Dendritic cell treated with granulocyte-macrophage colony-stimulating factor and Interleukin-4, amounts not matched to agents 40 ng/mL and 50 ng/mL, for 4 days (primary cell): ENCODE measurements around the gene SMG6.
A peak's percentile ranks its signal among the peaks of the same experiment; 100 is the strongest.

Experiments used
- H3K27ac Mint-ChIP-seq: one replicate; pipeline ENCODE4 v1.8.0; 2022; ENCODE audit warnings: mild to moderate bottlenecking, mixed read lengths
- H3K27me3 Mint-ChIP-seq: one replicate; pipeline ENCODE4 v1.8.0; 2022; ENCODE audit warnings: mild to moderate bottlenecking, mixed read lengths
- H3K36me3 Mint-ChIP-seq: one replicate; pipeline ENCODE4 v1.8.0; 2022; ENCODE audit warnings: low read depth, mixed read lengths
- H3K4me1 Mint-ChIP-seq: one replicate; pipeline ENCODE4 v1.8.0; 2022; ENCODE audit warnings: low read depth, mixed read lengths
- H3K4me3 Mint-ChIP-seq: one replicate; pipeline ENCODE4 v1.8.0; 2022; ENCODE audit warnings: mild to moderate bottlenecking, moderate library complexity, mixed read lengths
- H3K9me3 Mint-ChIP-seq: one replicate; pipeline ENCODE4 v1.8.0; 2022; ENCODE audit warnings: mixed read lengths
- intact Hi-C: fragments of 100-400 bp; cut with micrococcal nuclease; formaldehyde crosslinking; loops from one replicate; pipeline ENCODE4 v1.15.0; 2022

Gene SMG6

DNA sequence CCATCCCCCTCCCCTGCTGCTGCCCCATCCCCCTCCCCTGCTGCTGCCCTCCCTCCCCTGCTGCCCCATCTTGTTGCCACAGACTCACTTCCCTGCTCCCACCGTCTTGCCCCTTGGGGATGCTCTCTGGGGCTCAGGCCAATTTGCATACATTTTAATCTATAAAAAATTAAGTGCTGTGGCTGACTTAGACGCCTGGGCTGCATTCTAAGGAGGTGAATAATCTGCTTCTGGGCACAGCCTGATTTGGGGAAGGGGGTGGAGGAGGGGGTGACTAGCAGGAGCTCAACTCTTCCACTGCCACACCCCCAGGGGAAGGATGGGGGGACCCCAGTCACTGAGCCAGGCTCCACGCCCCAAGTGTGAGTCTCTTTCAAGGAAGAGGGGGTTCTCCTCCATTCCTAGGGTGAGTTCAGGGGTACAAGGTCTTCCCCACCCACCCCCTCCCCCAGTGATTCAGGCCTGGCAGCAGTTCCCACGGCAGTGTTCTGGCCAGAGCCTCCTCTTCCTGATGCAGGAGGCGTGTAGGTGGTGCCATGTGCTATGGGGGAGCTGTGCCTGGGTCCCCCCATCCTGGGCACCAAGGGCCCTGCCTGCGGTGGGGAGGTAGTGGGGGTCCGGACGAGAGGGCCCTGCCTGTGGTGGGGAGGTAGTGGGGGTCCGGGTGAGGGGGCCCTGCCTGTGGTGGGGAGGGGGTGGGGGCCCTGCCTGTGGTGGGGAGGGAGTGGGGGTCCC is 268.6 kb downstream of the SMG6 start:
- H3K4me3 Mint-ChIP-seq, result no peak overlapping the region
- H3K9me3 Mint-ChIP-seq, result no peaks in the 10 kb centered on the region
- H3K27me3 Mint-ChIP-seq, result peaks cover 1% of the 10 kb centered on the region
- H3K4me1 Mint-ChIP-seq, result peaks cover 18% of the 10 kb centered on the region
- intact Hi-C loops, result no loop called here
- H3K27ac Mint-ChIP-seq, result no peak overlapping the region
- peaks cover 66% of the 10 kb centered on the region for H3K36me3 Mint-ChIP-seq

DNA sequence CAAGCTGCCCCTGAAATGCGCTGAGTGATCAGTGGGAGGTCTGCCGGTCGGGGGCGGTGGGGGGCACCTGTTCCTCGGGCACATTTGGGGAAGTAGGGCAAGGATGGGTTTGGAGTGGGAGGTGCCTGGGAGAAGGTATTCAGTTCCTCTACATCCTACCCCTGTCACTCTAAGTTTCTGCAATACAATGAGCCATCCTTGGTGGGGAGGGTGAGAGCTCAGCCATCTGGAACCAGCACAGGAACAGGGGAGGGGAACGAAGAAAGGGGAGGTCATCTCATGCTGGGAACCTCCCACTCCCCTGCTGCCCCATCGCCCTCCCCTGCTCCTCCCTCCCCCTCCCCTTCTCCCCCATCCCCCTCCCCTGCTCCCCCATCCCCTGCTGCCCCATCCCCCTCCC is 269.4 kb downstream of the SMG6 start:
- H3K36me3 Mint-ChIP-seq, result peaks cover 58% of the 10 kb centered on the region
- H3K9me3 Mint-ChIP-seq, result no peaks in the 10 kb centered on the region
- intact Hi-C loops, result no loop called here
- H3K4me1 Mint-ChIP-seq, result peaks cover 23% of the 10 kb centered on the region
- peaks cover 9% of the 10 kb centered on the region for H3K27me3 Mint-ChIP-seq
- H3K4me3 Mint-ChIP-seq, result no peak overlapping the region
- H3K27ac Mint-ChIP-seq, result no peak overlapping the region

DNA sequence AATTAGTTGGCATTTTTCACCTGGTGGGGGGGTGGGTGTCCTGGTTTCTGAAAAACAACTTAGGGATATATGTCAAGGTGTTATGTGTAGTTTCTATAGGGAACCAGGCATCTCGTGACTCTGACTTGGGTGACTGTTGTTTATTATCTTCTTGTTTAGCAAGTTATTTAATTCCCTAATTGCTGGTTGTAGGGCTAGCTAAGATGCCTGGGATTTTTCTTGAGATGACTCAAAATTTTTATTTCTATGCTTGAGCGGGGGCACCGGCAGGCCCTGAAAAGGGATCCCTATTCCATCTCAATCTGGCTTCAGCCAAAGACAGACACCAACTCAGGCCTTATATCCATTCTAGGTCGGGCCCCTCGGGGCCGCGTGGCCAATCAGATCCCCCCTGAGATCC is 270.4 kb downstream of the SMG6 start:
- Mint-ChIP-seq H3K4me1 (peaks cover 32% of the 10 kb centered on the region), H3K27ac (no peak overlapping the region)

DNA sequence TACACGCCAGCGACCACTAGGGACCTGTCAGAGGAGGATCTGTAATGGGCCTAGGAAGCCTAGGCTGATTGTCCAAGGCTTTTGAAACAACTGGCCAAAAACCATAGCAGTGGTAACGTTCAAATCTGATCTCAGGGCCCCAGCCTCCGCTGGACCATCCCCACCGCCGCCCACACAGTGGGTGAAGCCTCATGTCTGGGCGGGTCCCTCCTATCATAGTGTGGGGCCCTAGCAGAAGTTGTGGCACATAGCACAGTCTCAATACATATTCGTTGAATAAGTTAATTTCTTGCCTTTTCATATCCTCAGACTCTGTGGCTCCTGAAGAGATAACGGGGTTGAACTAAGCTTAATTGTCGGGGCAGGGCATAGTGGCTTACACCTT is 272.8 kb downstream of the SMG6 start:
- peaks cover 40% of the 10 kb centered on the region for H3K4me1 Mint-ChIP-seq
- H3K9me3 Mint-ChIP-seq, result no peaks in the 10 kb centered on the region
- intact Hi-C loops, result no loop called here
- peak overlapping the region; percentile 94 for H3K4me3 Mint-ChIP-seq
- peaks cover 43% of the 10 kb centered on the region for H3K27me3 Mint-ChIP-seq
- H3K36me3 Mint-ChIP-seq, result peaks cover 34% of the 10 kb centered on the region
- peak overlapping the region; percentile 81 for H3K27ac Mint-ChIP-seq

More for the DNA sequence above, 270.4 kb downstream of the SMG6 start:
- Mint-ChIP-seq H3K9me3 (no peaks in the 10 kb centered on the region), H3K4me3 (no peak overlapping the region), H3K36me3 (peaks cover 49% of the 10 kb centered on the region), H3K27me3 (peaks cover 19% of the 10 kb centered on the region)
- intact Hi-C loops, result no loop called here

DNA sequence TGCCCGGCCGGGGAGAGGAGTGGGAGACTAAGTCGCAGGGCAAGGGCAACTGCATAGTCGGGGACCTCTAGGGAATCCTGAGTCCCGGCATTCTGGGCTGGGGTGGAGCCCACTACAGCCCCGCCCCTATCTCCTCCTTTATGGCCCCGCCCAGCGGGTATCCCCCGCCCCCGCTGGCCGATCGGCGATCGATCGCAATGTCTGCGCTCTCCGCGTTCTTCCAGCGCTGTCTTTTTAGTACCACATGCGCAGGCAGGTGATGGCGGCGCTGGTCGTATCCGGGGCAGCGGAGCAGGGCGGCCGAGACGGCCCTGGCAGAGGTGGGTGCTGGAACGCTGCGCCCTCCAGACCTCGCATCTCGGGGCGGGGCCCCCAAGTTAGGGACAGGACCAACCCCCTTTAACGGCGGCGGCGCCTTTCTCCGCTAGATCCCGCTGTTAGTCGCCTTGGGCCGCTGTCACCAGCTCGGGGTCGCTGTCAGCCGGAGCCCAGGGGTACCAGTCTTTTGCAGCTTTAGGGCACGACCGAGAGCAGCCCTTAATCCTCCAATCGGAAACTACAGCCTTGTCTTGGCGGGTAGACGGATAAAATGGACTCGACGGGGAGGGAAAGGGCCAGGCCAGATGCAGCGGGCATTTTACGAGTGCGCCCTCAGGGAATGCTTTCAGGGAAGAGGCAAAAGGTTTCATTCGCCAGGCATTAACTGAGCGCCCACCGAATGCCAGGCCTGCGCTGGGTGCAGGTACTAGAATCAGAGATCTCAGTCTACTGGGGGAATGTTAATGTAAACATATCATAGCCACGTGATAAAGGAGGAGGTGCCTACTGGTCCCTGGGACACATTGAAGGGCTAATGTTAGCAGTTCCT is 273.4 kb downstream of the SMG6 start, which contains the start of gene DPH1:
TSS of gene DPH1 (plus strand) at position 243 of the 868 bp plus-strand sequence. CDS start at position 260, 17 bp downstream.
- H3K9me3 Mint-ChIP-seq, result no peaks in the 10 kb centered on the region
- H3K4me3 Mint-ChIP-seq, result peak within 1 kb of the TSS; percentile 94
- H3K27ac Mint-ChIP-seq, result peak within 1 kb of the TSS; percentile 81
- intact Hi-C loops, result no loop called here
- H3K4me1 Mint-ChIP-seq, result peaks cover 46% of the 10 kb centered on the region
- peaks cover 30% of the 10 kb centered on the region for H3K36me3 Mint-ChIP-seq
- peaks cover 49% of the 10 kb centered on the region for H3K27me3 Mint-ChIP-seq

- no peaks in the 10 kb centered on the region for H3K9me3 Mint-ChIP-seq
- H3K27ac Mint-ChIP-seq, result no peak overlapping the region
- H3K27me3 Mint-ChIP-seq, result peaks cover 60% of the 10 kb centered on the region
- H3K4me3 Mint-ChIP-seq, result no peak overlapping the region
- peaks cover 23% of the 10 kb centered on the region for H3K36me3 Mint-ChIP-seq
- intact Hi-C loops, result no loop called here
- peaks cover 41% of the 10 kb centered on the region for H3K4me1 Mint-ChIP-seq
Observed at GRCh38 chr17:2028737-2029136, 274.8 kb downstream of the SMG6 start.

DNA sequence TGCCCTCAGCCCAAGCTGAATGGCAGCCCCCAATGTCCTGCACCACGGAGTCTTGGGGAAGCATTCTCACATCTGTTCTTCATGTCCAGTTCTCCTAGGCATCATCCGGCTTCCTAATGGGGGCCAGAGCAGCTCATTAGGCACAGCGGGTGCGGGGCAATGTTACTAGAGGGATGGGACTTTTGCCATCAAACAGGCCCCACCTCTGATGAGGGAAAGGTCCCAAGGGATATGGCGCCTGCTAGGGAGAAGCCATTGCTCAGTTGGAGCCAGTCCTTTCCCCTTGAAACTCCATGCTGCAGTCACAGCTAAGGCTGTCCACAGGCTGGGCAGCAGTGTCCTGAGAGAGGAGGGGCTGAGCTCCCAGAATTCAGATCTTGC is 275.4 kb downstream of the SMG6 start:
- H3K27me3 Mint-ChIP-seq, result peaks cover 65% of the 10 kb centered on the region
- H3K4me1 Mint-ChIP-seq, result peaks cover 42% of the 10 kb centered on the region
- intact Hi-C loops, result no loop called here

GRCh38 chr17:2027528-2028233 is 275.9 kb downstream of the SMG6 start:
- H3K4me1 Mint-ChIP-seq, result peaks cover 48% of the 10 kb centered on the region

More for the DNA sequence above, 275.4 kb downstream of the SMG6 start:
- Mint-ChIP-seq H3K4me3 (no peak overlapping the region), H3K9me3 (no peaks in the 10 kb centered on the region), H3K27ac (no peak overlapping the region), H3K36me3 (peaks cover 18% of the 10 kb centered on the region)

DNA sequence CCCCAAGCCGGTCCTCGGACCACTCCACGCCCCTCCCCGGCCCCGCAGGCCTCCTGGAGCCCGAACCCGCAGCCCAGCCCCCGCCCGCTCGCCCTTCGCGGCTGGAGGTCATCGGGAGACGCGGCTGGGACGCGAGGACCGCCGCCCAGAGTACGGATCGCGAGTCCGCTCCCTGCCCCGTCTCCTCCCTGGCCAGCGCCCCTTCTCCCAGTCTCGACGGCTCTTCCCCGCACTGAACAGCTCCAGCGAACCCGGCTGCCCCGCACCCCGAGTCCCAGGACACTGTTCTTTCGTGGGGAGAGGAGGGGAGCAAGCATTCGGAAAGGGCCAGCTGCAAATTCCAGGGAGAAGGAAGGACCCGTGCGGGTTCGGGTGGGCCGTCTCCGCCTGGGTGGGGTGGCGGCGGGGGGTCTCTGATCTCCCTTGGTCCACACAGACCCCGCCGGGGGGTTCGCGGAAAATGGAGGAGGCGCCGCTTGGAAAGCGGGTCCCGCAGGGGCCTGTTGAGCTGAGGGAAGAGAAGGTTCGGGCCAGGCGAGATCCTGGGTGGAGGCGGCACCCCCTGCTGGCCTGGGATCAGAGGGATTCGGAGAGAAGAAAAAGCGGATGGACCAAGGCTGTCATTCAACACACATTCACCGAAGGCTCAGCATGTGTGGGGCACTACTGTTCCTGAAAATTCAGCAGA is 277.8 kb downstream of the SMG6 start:
- intact Hi-C loops, result loop anchor here (1.0 kb wide), 1 partner anchor 117 kb away; no protein-coding TSS in a partner anchor
- H3K9me3 Mint-ChIP-seq, result no peaks in the 10 kb centered on the region
- H3K4me3 Mint-ChIP-seq, result peak overlapping the region; percentile 71
- peaks cover 17% of the 10 kb centered on the region for H3K36me3 Mint-ChIP-seq
- no peak overlapping the region for H3K27ac Mint-ChIP-seq
- peaks cover 46% of the 10 kb centered on the region for H3K4me1 Mint-ChIP-seq
- peaks cover 87% of the 10 kb centered on the region for H3K27me3 Mint-ChIP-seq

More at GRCh38 chr17:2027528-2028233, 275.9 kb downstream of the SMG6 start:
- Mint-ChIP-seq H3K4me3 (no peak overlapping the region), H3K27me3 (peaks cover 70% of the 10 kb centered on the region), H3K36me3 (peaks cover 17% of the 10 kb centered on the region), H3K9me3 (no peaks in the 10 kb centered on the region), H3K27ac (no peak overlapping the region)
- intact Hi-C loops, result no loop called here

DNA sequence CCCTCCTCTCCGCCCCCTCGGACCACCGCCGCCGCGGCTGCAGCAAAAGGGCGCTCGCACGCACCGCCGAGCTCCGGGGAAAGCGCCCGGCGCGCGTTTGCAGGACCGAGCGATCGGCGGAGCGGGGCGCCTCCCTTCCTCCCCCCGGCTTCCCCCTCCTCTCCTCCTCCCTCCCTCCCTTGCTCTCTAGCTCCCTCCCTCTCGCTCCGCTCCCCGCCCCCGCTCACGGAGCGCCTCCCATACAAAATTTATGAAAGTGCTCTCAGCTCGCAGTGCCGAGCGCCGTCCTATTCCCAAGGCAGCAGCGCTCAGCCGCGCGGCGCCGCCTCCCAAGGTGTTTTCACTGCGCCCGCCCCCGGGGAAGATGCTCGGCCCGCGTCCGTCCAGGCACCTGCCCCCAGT is 278.4 kb downstream of the SMG6 start, which contains the start of gene RTN4RL1:
TSS of gene RTN4RL1 (minus strand) at position 115 of the 402 bp plus-strand sequence. CDS start 469 bp downstream, outside the sequence.
- H3K27me3 Mint-ChIP-seq, result peaks cover 91% of the 10 kb centered on the region
- no peaks in the 10 kb centered on the region for H3K9me3 Mint-ChIP-seq
- peak within 1 kb of the TSS; percentile 71 for H3K4me3 Mint-ChIP-seq
- no peak within 1 kb of the TSS for H3K27ac Mint-ChIP-seq
- intact Hi-C loops, result no loop called here
- peaks cover 12% of the 10 kb centered on the region for H3K36me3 Mint-ChIP-seq
- H3K4me1 Mint-ChIP-seq, result peaks cover 41% of the 10 kb centered on the region

DNA sequence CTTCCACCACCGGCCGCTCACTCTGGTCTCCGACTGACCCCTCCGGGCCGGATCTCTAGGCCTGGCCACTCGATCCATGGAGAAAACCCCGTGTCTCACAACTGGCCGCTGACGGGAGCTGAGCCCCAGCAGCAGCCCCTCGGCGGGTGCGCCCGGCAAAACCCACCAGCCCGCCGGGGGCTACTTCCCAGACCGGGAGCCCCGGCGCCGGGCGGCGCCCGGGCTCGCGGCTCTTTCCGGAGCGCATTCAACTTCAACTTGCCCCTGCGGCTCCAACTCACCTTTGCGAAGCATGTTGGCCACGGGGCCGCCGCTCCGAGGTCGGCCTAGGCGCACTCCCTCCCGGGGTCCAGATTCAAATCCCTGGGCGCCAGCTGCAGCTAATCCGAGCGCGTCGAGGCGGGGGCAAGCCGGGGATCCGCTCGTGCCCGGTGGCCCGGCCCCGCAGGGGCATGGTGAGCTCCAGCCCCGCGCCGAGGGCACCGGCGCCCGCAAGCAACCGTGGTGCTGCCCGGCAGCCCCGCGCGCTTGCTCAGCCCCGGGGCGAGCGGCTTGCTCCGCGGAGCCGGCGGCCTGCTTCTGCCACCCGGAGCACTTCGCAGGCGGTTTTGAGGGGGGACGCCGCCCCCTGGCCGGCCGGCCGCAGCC is 278.9 kb downstream of the SMG6 start:
- Mint-ChIP-seq H3K4me1 (peaks cover 37% of the 10 kb centered on the region), H3K9me3 (no peaks in the 10 kb centered on the region), H3K36me3 (peaks cover 9% of the 10 kb centered on the region), H3K27me3 (peaks cover 92% of the 10 kb centered on the region), H3K27ac (no peak overlapping the region), H3K4me3 (peak overlapping the region; percentile 71)
- intact Hi-C loops, result no loop called here

GRCh38 chr17:2023692-2024571 is 279.7 kb downstream of the SMG6 start:
- intact Hi-C loops, result no loop called here
- H3K4me3 Mint-ChIP-seq, result peak overlapping the region; percentile 70
- H3K36me3 Mint-ChIP-seq, result peaks cover 9% of the 10 kb centered on the region
- no peak overlapping the region for H3K27ac Mint-ChIP-seq
- H3K4me1 Mint-ChIP-seq, result peaks cover 33% of the 10 kb centered on the region
- H3K27me3 Mint-ChIP-seq, result peaks cover 91% of the 10 kb centered on the region
- no peaks in the 10 kb centered on the region for H3K9me3 Mint-ChIP-seq
